C4-2B (cell line): ENCODE results near the gene CLMP.
A peak's percentile ranks its signal among the peaks of the same experiment; 100 is the strongest.
"Not testable (repeated sequence)": the region's sequence is repeated elsewhere in the genome, so short reads cannot be mapped to it uniquely, and the experiment has no call there.

Experiments used
- H3K27ac ChIP-seq: fragments of 450-650 bp; 2 replicates; pipeline ENCODE4 v1.5.1; 2017
- ZFX ChIP-seq: fragments of 450-650 bp; IDR thresholded peaks from 2 replicates; pipeline ENCODE4 v1.6.1; 2017
- TF ChIP-seq, protein P1 (sequence below): fragments of 450-650 bp; conservative IDR thresholded peaks from 2 replicates; pipeline ENCODE4 v1.5.1; 2017; ENCODE audit warnings: mild to moderate bottlenecking

Gene CLMP

DNA sequence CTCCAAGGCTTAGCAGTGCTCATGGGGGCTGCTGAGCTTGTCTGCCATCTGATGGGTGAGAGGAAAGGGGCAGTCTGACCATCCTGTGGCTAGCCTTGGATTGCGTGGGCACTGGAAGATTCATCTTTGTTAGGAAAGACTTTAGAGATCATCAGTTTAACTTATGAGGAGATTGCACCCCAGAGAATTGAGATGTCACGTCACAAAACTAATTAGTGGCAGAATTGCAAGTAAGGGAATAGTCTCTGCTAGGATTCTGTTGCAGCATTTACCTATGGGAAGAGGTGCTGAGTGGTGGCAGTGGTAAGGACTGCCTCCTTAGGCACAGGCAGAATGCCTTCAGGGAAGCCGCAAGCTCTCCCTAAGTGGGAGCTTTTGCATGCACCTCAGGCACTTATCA lies 90.4 kb downstream of the CLMP start:
- TF ChIP-seq ZFX = no peak
- TF ChIP-seq, protein P1, sequence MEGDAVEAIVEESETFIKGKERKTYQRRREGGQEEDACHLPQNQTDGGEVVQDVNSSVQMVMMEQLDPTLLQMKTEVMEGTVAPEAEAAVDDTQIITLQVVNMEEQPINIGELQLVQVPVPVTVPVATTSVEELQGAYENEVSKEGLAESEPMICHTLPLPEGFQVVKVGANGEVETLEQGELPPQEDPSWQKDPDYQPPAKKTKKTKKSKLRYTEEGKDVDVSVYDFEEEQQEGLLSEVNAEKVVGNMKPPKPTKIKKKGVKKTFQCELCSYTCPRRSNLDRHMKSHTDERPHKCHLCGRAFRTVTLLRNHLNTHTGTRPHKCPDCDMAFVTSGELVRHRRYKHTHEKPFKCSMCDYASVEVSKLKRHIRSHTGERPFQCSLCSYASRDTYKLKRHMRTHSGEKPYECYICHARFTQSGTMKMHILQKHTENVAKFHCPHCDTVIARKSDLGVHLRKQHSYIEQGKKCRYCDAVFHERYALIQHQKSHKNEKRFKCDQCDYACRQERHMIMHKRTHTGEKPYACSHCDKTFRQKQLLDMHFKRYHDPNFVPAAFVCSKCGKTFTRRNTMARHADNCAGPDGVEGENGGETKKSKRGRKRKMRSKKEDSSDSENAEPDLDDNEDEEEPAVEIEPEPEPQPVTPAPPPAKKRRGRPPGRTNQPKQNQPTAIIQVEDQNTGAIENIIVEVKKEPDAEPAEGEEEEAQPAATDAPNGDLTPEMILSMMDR = no peak
- no peak overlapping the region for H3K27ac ChIP-seq

DNA sequence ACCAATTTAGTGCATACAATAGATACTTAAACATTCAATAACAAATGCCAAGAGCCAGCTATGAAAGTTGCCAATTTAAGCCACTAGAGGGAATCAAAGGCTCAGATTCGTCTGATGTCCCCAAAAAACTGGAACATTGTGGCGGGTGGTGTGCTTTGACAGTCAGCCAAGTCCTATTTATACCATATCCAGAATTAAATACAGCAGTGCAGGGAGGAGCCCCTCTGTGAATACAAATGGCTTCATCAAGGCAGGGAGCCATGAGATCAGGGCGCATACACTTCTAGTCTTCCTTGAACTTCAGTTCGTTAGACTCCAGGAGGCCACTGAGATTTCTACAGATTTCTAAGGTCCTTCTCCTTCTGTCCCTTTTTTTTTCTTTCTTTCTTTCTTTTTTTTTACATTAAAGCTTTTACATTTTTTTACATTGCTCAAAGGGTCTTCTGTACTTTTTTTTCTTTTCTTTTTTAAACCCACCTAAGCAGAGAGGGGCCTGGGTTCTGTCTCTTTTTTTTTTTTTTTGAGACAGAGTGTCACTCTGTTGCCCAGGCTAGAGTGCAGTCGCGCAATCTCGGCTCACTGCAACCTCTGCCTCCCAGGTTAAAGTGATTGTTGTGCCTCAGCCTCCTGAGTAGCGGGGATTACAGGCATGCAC lies 91.6 kb downstream of the CLMP start:
- no peak overlapping the region for H3K27ac ChIP-seq
- TF ChIP-seq, protein P1 = peak; percentile 84
- TF ChIP-seq ZFX = no peak

DNA sequence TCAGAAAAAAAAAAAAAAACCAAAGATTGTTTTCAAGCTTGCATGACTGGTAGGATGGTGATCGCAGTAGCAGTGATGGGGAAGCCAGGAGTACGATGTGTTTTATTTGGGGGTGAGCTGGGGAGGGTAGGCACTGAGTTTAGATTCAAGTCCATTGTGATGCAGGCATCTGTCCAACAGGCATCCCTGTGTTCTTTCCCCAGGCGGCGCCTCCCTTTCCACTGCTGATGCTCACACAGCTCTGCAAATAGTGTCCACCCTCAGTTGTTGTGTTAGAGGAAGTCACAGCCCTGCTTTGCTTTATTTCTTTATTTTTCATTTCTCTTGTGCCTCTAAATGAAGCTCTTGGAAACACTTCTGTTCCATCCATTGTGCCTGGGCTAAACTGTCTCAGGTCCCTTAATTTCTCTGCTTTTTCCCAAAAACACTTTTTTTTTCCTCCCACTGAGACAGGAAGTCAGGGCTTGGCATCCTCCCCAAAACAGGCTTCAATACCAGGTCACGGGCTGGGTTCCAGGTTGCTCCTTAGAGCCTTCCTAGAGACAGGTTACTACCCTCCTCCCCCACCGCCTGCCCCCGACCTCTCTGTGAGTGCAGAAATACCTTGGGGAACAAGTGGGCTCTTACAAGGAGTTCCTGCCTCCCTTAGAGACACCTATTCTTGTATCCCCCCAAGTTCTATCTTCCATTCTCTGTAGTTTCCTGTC lies 94.5 kb downstream of the CLMP start:
- H3K27ac ChIP-seq = no peak overlapping the region
- TF ChIP-seq, protein P1 = no peak
- TF ChIP-seq ZFX = no peak

DNA sequence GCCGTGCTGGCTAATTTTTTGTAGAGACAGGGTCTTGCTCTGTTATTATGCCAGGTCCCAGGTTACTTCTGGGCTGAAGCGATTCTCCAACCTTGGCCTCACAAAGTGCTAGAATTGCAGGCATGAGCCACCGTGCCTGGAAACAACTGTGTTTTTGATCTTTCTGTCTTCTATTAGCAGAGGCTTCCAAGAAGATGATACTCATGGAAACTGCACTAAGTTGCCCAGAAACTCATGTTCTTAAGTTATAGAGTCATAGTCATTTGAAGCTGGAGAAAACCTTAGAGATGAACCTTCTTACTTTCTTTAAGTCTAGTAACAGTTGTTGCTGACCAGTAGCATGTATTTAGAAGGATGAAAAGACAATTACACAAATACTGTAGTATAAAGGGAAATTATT lies 96.1 kb downstream of the CLMP start:
- H3K27ac ChIP-seq = no peak overlapping the region
- TF ChIP-seq, protein P1 = no peak
- TF ChIP-seq ZFX = no peak

DNA sequence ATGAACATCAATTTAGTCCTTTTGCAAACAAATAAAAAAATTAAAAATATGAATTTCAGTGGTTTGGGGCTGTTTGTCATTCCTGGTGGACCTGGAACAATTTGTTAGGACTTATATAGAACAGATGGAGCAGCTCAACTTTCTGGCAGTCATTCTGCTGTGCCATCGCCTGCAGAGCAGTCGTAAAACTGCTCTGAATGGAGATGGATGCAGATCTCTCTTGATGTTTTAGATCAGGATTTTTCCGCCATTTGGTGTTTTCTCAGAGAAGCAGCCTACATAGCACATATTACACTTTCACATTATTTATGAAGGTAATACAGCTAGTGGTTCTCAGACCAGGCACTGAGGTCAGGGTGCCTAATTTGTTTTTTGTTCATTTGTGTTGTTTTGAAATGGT lies 101.3 kb downstream of the CLMP start:
- TF ChIP-seq, protein P1 = no peak
- TF ChIP-seq ZFX = no peak
- no peak overlapping the region for H3K27ac ChIP-seq

DNA sequence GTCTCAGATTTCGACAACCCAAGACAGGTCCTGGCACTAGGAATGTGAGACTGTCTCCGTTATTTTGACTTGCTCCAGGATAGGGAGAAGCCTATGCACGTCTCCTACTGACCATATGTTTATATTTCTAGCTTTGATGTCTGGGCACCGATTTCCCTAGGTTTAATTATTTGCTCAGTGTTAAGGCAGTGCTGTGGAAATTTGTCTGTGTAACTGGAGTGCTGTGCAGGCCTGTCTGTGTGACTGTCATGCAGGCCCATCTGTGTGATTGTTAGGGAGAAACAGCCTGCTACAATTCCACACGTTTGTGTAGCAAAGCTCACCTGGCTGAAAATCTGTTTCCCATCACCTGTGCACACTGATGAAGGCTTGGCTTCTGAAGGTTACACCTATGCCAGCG lies 103.5 kb downstream of the CLMP start:
- TF ChIP-seq, protein P1 = no peak
- no peak for TF ChIP-seq ZFX
- no peak overlapping the region for H3K27ac ChIP-seq

DNA sequence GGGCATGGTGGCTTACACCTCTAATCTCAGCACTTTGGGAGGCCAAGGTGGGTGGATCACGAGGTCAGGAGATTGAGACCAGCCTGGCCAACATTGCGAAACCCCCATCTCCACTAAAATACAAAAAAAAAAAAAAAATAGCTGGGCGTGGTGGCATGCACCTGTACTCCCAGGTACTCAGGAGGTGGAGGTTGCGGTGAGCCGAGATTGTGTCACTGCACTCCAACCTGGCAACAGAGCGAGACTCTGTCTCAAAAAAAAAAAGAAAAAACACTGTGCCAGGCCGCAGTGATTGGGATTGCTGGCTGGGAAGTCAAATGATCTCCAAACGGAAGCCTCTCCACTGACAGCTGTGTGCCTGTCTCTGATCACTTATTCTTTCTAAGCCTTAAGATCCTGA lies 104.9 kb downstream of the CLMP start:
- not testable (repeated sequence) for H3K27ac ChIP-seq

DNA sequence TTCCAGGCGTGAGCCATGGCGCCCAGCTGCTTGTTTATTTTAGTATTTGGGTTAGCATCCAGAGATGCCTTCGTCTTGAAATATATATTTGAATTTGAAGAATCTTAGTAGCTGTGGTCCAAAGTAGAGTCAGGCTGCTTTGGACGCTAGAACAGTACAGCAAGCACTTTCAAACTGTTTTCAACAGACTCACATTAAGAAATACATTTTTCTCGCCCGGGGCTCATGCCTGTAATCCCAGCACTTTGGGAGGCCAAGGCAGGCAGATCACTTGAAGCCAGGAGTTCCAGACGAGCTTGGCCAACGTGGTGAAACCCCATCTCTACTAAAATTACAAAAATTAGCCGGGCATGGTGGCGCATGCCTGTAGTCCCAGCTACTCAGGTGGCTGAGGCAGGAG lies 106.2 kb downstream of the CLMP start:
- not testable (repeated sequence) for H3K27ac ChIP-seq

DNA sequence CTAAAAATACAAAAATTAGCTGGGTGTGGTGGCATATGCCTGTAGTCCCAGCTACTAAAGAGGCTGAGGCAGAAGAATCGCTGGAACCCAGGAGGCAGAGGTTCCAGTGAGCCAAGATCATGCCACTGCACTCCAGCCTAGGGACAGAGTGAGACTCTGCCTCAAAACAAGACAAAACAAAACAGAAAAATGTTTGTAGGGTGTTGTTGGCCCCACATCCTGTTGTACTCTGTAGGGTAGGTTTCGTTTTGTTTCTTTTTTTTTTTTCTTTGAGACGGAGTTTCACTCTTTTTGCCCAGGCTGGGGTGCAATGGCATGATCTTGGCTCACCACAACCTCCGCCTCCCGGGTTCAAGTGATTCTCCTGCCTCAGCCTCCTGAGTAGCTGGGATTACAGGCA lies 107.4 kb downstream of the CLMP start:
- H3K27ac ChIP-seq = not testable (repeated sequence)
